SK-N-SH treated with all-trans-retinoic acid at 6 μM for 48 hours (cell line): ENCODE measurements around the gene ERCC6L.

ENCODE experiments used
- ATAC-seq: fragments of 200-7000 bp; cut with Tn5 transposase; 3 replicates; pipeline ENCODE4 v1.9.1; 2020; ENCODE audit warnings: mild to moderate bottlenecking, moderate library complexity
- ARNTL ChIP-seq: fragments of 450-650 bp; formaldehyde crosslinking; IDR thresholded peaks from 2 replicates; pipeline ENCODE4 v1.5.0; 2020; ENCODE audit warnings: low read depth, mild to moderate bottlenecking, moderate library complexity, borderline replicate concordance
- BACH2 ChIP-seq: fragments of 250-450 bp; sonication (Bioruptor Pico); IDR thresholded peaks from 2 replicates; pipeline ENCODE4 v1.9.0; 2021; ENCODE audit warnings: mild to moderate bottlenecking, borderline replicate concordance
- ESRRG ChIP-seq: fragments of 250-450 bp; sonication (Bioruptor Pico); IDR thresholded peaks from 2 replicates; pipeline ENCODE4 v1.6.1; 2021; ENCODE audit warnings: mild to moderate bottlenecking
- GLIS3 ChIP-seq: fragments of 250-450 bp; sonication (Bioruptor Pico); IDR thresholded peaks from 2 replicates; pipeline ENCODE4 v1.5.0; 2020; ENCODE audit warnings: mild to moderate bottlenecking, moderate library complexity
- ISL1 ChIP-seq: fragments of 250-450 bp; sonication (Bioruptor Pico); IDR thresholded peaks from 2 replicates; pipeline ENCODE4 v2.1.2; 2022; ENCODE audit warnings: mild to moderate bottlenecking, moderate library complexity
- OSR1 ChIP-seq: fragments of 250-450 bp; sonication (Bioruptor Pico); IDR thresholded peaks from 2 replicates; pipeline ENCODE4 v1.8.0; 2022; ENCODE audit warnings: moderate library complexity, mild to moderate bottlenecking, inconsistent platforms
- PATZ1 ChIP-seq: fragments of 250-450 bp; sonication (Bioruptor Pico); IDR thresholded peaks from 2 replicates; pipeline ENCODE4 v1.8.0; 2020; ENCODE audit warnings: mild to moderate bottlenecking, moderate library complexity, borderline replicate concordance
- PPARA ChIP-seq: fragments of 250-450 bp; sonication (Bioruptor Pico); IDR thresholded peaks from 2 replicates; pipeline ENCODE4 v1.5.0; 2020; ENCODE audit warnings: mild to moderate bottlenecking, borderline replicate concordance
- RARB ChIP-seq: fragments of 250-450 bp; sonication (Bioruptor Pico); IDR thresholded peaks from 2 replicates; pipeline ENCODE4 v1.8.0; 2021; ENCODE audit warnings: mild to moderate bottlenecking, moderate library complexity
- SNAI2 ChIP-seq: fragments of 250-450 bp; sonication (Bioruptor Pico); IDR thresholded peaks from 2 replicates; pipeline ENCODE4 v1.5.0; 2020; ENCODE audit warnings: mild to moderate bottlenecking, moderate library complexity
- TCF4 ChIP-seq: fragments of 250-450 bp; sonication (Bioruptor Pico); IDR thresholded peaks from 2 replicates; pipeline ENCODE4 v1.8.0; 2021; ENCODE audit warnings: mild to moderate bottlenecking, moderate library complexity, borderline replicate concordance
- TSHZ2 ChIP-seq: fragments of 250-450 bp; sonication (Bioruptor Pico); IDR thresholded peaks from 2 replicates; pipeline ENCODE4 v1.5.0; 2020; ENCODE audit warnings: mild to moderate bottlenecking, moderate library complexity
- ZC3H10 ChIP-seq: fragments of 250-450 bp; sonication (Bioruptor Pico); IDR thresholded peaks from 2 replicates; pipeline ENCODE4 v1.5.1; 2021; ENCODE audit warnings: mild to moderate bottlenecking, moderate library complexity
- ZFP3 ChIP-seq: fragments of 250-450 bp; sonication (Bioruptor Pico); IDR thresholded peaks from 2 replicates; pipeline ENCODE4 v1.5.0; 2020; ENCODE audit warnings: mild to moderate bottlenecking, moderate library complexity
- ZNF70 ChIP-seq: fragments of 450-650 bp; formaldehyde crosslinking; IDR thresholded peaks from 2 replicates; pipeline ENCODE4 v1.5.0; 2020; ENCODE audit warnings: mild to moderate bottlenecking, moderate library complexity
- ZNF8 ChIP-seq: fragments of 450-650 bp; formaldehyde crosslinking; IDR thresholded peaks from 2 replicates; pipeline ENCODE4 v1.5.0; 2020; ENCODE audit warnings: mild to moderate bottlenecking, moderate library complexity
- TF ChIP-seq, protein P1 (sequence below): fragments of 250-450 bp; sonication (Bioruptor Pico); IDR thresholded peaks from 2 replicates; pipeline ENCODE4 v1.8.0; 2021; ENCODE audit warnings: low read depth, mild to moderate bottlenecking, moderate library complexity, borderline replicate concordance

The ERCC6L gene

GRCh38 chrX:72159769-72160168 lies 79.1 kb downstream of the ERCC6L start:
- ATAC-seq = no peak
- TF ChIP-seq, protein P1, sequence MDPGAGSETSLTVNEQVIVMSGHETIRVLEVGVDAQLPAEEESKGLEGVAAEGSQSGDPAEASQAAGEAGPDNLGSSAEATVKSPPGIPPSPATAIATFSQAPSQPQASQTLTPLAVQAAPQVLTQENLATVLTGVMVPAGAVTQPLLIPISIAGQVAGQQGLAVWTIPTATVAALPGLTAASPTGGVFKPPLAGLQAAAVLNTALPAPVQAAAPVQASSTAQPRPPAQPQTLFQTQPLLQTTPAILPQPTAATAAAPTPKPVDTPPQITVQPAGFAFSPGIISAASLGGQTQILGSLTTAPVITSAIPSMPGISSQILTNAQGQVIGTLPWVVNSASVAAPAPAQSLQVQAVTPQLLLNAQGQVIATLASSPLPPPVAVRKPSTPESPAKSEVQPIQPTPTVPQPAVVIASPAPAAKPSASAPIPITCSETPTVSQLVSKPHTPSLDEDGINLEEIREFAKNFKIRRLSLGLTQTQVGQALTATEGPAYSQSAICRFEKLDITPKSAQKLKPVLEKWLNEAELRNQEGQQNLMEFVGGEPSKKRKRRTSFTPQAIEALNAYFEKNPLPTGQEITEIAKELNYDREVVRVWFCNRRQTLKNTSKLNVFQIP (CRISPR knock-in tag) = no peak
- TF ChIP-seq SNAI2 (CRISPR knock-in tag) (no peak), RARB (CRISPR knock-in tag) (no peak), PPARA (CRISPR knock-in tag) (no peak), BACH2 (no peak), GLIS3 (no peak), OSR1 (CRISPR knock-in tag) (no peak), ZNF70 (no peak), PATZ1 (CRISPR knock-in tag) (no peak), TSHZ2 (no peak), ZFP3 (CRISPR knock-in tag) (no peak), ZNF8 (no peak), ESRRG (CRISPR knock-in tag) (no peak), TCF4 (CRISPR knock-in tag) (no peak), ARNTL (CRISPR knock-in tag) (no peak), ISL1 (no peak)

GRCh38 chrX:72158773-72159172 lies 80.1 kb downstream of the ERCC6L start:
- ATAC-seq = no peak
- no peak for TF ChIP-seq ESRRG (CRISPR knock-in tag)
- TF ChIP-seq ARNTL (CRISPR knock-in tag) = no peak
- TF ChIP-seq ISL1 = no peak
- TF ChIP-seq PATZ1 (CRISPR knock-in tag) = no peak
- TF ChIP-seq BACH2 = no peak
- no peak for TF ChIP-seq ZFP3 (CRISPR knock-in tag)
- no peak for TF ChIP-seq RARB (CRISPR knock-in tag)
- no peak for TF ChIP-seq OSR1 (CRISPR knock-in tag)
- no peak for TF ChIP-seq ZC3H10 (CRISPR knock-in tag)
- TF ChIP-seq, protein P1 (CRISPR knock-in tag) = no peak
